GM21576 (cell line): ENCODE measurements around the gene FHIP1B.
A peak's percentile ranks its signal among the peaks of the same experiment; 100 is the strongest.
"Not testable (repeated sequence)": the region's sequence is repeated elsewhere in the genome, so short reads cannot be mapped to it uniquely, and the experiment has no call there.

Experiments used
- ATAC-seq: cut with Tn5 transposase; IDR thresholded peaks from one replicate; pipeline ENCODE4 v1.9.1; 2021; ENCODE audit warnings: mild to moderate bottlenecking, moderate library complexity; ENCODE audit not compliant: unreplicated experiment

FHIP1B gene

DNA sequence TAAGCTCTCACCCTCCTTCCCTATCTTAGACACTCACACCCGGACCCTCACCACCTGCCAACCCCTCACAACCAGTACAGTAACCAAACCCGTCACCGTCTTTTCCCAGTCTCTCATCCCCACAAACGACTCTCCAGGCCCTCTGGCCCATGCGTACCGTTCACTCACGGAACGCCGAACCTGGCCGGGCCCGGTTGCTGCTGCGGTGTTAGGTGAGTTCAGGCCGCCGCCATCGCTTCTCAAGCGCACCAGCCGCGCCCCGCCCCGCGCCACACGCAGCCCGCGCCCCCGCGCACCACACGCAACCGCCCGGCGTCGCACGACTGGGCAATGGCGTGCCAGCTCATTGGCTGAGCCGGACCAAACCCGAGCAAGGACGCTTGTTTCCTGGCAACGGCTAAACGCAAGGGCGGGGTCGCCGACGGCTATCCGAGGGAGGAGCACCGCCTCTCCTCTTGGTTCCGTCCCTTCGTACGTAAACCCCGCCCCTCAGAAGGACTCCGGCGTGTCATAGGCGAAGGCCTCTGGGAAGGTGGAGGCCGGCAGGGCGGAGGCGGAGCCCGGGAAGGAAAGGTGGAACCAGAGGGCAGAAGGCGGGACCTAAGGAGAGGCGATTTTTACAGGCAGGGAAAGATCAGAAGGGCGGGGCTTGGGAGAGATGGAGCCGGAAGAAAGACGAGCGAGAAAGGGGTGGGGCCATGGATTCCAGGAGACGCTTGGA, at the start of gene FHIP1B:
TSS of gene FHIP1B (minus strand) at position 250 of the 721 bp plus-strand sequence. CDS start 10,120 bp downstream, outside the sequence.
- ATAC-seq = peak; percentile 94

DNA sequence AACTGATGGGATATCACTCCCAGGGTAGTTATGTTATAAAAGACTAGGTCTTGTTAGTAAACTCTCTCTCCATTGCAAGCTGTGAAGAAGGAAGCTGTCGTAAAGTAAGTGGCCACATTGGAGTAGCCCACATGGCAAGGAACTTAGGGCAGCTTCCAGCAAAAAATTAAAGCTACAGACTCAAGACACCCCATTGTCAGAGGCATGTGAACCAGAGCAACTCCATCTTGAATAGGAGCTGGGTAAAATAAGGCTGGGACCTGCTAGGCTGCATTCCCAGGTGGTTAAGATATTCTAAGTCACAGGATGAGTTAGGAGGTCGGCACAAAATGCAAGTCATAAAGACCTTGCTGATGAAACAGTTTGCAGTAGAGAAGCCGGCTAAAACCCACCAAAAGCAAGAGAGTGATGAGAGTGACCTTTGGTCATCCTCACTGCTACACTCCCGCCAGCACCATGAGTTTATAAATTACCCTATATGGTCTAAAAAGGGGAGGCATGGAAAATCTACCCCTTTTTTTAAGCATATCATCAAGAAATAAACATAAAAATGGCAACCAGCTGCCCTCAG, 49.1 kb upstream of the FHIP1B start:
- no peak for ATAC-seq

DNA sequence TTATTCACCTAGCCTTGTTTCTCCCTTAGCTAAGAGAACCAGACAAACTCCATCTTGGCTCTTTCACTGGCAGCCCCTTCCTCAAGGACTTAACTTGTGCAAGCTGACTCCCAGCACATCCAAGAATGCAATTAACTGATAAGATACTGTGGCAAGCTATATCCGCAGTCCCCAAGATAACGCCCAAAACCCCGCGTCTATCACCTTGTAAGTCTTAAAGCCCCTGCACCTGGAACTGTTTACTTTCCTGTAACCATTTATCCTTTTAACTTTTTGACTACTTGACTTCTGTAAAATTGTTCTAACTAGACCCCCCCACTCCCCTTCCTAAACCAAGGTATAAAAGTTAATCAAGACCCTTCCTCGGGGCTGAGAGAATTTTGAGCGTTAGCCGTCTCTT, 46.4 kb upstream of the FHIP1B start:
- not testable (repeated sequence) for ATAC-seq

DNA sequence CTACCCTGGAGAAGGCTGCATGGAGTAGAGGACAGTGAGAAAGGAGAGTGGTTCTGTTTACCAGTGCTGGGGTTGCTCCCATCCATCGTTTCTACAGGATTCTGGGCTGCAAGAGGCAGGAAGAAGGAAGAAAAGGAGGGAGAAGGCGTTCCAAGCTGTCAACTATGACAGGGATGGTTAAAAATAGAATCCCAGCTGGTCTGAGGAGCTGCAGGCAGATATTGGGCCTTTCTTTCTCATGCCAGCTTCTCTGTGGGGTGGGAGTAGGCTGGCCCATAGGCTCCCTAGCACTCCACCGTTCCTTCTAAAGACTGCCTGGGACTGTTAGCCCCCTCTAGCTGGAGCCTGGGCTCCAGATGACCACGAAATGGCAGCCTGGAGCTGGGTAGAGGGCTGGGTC, 38.8 kb upstream of the FHIP1B start:
- ATAC-seq = no peak

DNA sequence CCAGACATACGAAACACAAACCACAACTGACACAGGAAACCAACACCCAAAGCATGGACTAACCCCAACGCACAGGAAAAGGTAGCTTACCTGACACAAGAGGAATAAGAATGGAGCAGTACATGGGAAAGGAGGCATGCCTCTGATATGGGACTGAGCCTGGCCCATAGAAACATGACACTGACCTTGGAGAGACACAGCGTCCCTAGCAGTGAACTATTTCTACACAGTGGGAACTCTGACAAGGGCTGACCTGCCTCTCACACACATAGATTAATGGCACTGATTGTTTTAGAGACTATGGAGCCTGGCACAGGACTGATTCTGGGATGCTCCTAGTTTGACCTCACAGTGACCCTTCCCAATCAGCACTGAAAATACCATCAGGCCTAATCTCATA, 37.2 kb upstream of the FHIP1B start:
- no peak for ATAC-seq

DNA sequence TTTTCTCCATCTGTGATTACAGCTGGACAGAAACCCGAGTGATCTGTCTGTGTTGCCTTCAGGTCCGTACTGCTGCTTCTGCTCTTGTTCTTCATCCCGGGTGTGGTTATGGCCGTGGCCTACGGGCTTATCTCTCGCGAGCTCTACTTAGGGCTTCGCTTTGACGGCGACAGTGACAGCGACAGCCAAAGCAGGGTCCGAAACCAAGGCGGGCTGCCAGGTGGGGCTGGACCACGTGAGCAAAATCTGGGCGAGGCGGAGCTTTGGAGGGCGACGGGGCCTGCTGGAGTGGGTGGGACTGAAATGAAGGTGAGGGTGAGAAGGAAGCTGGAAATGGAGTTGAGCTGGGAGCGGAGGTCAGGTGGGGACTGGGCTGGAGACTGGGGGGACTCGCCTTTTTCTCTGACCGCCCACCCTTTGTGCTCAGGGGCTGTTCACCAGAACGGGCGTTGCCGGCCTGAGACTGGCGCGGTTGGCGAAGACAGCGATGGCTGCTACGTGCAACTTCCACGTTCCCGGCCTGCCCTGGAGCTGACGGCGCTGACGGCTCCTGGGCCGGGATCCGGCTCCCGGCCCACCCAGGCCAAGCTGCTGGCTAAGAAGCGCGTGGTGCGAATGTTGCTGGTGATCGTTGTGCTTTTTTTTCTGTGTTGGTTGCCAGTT, 36.3 kb upstream of the FHIP1B start:
- no peak for ATAC-seq

DNA sequence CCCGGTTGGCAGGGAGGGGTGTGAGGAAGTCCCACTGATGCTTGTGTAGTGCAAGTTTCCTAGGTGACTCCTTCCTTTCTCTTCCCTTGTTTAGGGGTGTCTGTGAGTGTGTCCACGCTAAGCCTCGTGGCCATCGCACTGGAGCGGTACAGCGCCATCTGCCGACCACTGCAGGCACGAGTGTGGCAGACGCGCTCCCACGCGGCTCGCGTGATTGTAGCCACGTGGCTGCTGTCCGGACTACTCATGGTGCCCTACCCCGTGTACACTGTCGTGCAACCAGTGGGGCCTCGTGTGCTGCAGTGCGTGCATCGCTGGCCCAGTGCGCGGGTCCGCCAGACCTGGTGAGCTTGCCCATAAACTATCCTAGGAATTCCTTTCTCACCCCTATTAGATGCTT, 35.6 kb upstream of the FHIP1B start:
- no peak for ATAC-seq

DNA sequence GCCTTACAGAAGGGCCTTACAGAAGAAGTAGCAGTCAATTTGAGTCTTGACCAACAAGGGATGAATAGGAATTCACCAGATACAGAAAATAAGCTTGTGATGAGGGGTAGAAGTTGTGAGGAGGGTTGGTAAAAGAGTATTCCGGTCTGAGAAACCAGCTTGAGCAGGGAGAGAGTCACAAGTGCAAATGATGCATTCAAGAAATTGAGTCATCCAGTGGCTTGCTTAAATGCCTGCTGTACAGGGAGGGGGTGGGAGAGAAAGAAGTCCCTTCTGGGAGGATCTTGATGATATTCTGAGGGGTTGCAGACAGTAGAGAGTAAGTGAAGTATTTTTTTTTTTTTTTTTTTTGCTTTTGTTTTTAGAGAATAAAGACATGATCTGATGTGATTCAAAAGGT, 34.4 kb upstream of the FHIP1B start:
- no peak for ATAC-seq

DNA sequence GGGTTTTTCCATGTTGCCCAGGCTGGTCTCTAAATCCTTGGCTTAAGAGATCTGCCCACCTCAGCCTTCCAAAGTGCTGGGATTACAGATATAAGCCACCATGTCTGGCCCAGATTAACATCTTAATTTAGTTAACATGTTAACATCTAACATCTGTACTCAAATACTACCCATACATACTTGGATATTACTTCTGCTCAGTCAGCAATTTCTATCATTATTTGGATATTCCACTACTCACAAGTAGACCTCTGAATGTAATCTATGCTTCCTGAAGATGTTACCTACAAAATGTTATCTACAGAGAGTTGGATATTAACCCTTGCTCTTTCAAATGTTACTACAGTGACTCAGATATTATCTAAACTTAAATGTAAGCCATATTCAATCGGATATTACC, 29.2 kb upstream of the FHIP1B start:
- no peak for ATAC-seq

DNA sequence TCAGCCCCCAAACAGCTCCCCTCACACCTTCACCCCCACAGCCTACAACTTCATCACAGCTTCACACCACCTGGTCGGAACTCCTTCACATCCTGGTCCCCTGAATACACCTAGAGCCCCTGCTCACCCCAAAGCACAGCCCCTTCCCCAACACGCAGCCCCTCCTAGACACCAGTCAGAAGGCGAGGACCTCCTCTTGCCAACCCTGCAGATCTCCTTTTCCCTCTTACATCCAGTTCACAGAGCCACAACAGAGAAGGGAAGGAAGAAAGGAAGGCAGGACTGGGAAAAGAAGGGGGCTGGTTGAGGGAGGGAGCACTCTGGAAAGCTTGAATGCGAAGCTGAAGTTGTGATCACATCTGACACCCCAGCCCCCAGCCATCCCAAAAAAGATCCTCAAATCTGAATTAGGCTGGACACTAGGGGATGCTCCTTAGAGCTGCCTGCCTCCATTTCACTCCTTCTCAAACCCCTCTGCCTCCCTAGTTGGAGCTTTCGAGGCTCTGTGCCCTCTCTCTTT, 25.8 kb upstream of the FHIP1B start:
- no peak for ATAC-seq

DNA sequence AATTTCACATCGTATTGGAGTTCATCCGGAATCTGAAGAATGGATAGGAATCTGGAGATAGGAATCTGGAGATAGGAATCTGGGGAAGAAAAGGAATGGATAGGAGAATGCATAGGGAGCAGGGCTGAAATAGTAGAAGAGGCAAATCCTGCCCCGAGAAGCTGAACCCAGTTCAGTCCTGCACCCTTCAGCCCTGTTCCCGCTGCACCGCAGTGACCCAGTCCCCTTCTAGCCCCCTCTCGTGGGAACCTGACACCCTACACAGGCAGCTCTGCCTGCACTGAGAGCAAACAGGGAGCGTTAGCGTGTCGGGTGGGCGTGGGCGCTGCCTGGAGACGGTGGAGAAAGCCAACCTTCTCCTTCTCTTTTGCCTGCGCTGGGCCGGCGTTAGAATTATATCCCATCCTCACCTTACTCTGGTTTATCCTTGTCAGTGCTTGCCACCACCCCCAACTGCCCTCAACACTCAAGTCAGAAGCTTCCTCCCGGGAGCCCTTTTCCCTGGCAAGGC, 24.2 kb upstream of the FHIP1B start:
- no peak for ATAC-seq

DNA sequence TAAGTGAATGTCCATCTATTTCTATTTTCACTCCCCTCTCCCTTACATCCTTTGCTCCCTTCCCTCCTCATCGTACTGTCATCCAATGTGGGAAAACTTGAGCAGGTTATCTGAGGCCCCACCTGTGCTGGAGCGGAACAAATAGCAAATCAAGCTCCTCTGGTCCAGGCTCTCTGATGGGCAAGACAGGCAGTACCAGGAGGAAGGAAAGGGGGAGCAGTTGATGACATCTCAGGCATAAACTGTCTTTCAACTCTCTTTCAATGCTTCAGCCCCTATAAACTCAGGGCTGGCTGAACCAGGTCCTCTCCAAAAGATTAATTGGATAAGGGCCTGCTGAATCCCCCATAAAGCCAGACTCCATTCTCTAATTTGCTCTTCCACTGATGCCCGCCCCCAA, 23.7 kb upstream of the FHIP1B start:
- ATAC-seq = no peak

DNA sequence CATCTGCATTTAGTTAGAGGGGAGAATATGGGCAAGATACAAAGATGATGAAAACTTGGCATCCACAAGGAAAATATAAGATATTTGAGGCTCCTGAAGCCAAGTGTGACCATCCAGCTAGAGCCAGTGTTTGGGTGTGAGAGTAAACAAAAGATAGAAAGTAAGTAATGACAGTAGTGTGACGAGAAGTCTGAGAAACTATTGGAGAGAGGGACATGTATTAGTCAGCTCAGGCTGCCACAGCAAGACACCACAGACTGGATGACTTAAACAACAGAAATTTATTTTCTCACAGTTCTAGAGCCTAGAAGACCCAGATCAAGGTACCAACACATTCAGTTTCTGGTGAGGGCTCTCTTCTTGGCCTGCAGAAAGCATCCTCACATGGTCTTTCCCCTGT, 18.8 kb upstream of the FHIP1B start:
- ATAC-seq = peak; percentile 63

DNA sequence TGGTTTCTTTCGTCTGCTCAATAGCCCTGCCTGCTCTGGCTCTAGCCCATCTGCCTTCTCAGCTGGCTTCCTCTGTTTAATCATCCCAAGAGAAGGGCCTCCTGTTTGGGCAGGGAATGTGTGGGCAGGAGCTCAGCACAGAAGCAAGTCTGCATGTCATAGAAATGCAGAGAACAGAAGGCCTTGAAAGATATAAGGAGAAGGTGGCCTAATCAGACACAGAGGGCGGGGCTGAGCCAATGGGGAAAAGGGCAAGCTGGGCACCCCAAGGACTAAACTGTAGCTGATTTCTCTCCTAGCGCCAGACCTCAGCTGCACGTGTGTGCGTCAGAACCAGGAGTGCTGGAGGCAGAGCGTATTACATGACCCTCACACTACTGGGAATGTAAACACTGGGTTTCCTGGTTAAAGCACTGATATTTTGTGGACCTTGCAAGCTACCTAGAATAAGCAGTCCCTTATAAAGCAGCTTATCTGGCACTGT, 17.6 kb upstream of the FHIP1B start:
- no peak for ATAC-seq

DNA sequence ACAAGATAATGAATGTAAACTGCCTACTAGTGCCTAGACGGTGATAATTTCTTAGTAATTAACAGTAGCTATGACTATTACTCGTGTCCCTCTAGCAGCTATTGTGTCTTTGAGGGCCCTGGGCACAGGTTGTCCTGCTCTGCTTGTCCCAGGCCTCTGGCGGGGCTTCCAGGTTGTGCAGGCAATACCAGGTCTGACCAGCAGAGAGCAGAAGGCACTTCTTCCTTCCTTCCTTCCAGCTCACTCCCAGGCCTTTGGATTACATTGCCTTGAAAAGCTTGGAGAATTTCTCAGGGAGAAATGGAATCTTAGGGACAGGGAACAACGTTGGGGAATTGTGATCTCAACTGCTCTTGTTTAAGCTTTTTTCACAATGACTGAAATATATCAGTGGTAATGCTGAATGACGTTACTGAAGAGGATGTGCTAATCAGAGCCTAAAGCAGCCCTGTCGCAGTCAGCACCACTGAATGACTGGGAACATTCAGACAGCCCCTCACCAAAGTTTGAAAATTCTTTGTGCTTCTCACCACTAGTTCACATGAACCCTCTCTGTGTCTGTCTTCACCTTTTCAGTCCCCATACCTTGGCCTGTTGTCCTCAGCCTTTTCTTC, 16.8 kb upstream of the FHIP1B start:
- peak; percentile 71 for ATAC-seq

DNA sequence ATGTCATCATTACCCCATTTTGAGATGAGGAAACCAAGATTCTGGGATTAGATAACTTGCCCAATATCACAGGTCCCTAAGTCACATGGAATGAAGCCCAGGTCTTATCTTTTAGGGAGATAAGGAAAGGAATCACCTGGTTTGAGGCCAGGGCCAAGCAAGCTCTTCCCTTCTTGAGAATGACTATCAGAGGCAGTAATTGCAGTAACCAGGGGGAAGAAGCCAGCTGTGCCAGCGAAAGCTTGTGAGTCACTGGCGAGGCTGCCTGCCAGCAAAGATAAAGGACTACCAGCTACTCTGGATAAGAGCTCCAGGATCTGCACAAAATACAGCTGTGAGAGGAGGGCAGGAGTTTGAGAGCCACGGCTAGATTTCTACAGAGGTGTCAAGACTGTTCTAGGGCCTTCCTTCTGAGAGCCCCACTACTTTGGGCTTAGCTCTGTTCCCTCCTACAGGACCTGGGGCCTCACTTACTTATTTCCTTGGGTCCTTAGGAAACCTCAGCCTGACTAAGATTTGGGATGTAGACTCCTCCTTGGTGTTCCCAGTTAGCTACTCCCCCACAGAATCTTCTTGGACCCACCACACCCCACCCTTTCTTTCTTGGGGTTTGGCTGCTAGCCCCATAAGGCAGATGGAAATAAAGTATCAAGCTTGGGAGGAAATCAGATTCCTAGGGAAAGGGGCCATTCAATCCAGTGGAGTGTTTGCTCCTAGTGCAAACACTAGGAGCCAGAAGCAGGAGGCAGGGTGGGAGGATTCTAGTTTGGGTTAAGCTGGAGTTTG, 15.5 kb upstream of the FHIP1B start:
- ATAC-seq = no peak

DNA sequence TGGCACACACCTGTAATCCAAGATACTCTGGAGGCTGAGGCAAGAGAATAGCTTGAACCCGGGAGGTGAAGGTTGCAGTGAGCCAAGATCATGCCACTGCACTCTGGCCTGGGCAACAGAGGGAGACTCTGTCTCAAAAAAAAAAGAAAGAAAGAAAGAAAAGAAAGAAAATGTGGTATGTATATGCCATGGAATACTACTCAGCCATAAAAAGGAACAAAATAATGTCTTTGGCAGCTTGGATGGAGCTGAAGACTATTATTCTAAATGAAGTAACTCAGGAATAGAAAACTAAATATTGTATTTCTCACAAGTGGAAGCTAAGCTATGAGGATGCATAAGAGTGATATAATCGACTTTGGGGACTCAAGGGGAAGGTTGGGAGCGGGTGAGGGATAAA, 14.5 kb upstream of the FHIP1B start:
- not testable (repeated sequence) for ATAC-seq

DNA sequence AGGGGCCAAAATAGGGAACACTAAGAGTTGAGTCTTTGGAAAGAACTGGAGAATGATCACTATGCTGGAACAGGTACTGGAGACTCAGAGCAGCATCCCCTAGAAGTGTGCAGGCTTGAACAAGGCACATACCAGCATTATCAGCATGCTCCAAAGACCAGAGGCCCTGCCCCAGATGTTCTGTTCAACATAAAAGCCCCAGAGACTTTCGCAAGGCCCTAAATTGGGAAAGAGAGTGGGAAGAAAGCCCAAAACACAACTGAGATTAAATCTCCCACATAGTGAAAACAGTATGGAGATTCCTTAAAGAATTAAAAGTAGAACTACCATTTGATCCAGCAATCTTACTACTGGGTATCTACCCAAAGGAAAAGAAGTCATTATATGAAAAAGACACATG, 13.8 kb upstream of the FHIP1B start:
- no peak for ATAC-seq

DNA sequence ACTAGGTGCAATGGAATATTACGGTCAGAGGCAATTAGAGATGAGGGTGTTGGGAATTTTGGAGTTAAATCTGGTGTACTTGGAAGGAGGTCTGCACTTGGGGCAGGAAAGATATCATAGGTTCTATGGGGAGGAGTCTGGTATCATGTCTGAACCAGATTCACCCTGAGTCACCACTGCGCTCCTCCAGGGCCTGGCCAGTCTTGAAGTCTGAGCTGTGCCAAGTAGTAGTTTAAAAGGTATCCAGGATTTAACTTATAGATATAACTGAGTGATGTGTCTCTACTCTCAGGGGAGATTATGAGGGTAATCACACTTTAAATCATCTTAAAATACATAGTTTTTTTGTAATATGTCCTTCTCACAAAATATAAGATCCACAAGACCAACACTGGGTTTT, 11.1 kb upstream of the FHIP1B start:
- no peak for ATAC-seq

DNA sequence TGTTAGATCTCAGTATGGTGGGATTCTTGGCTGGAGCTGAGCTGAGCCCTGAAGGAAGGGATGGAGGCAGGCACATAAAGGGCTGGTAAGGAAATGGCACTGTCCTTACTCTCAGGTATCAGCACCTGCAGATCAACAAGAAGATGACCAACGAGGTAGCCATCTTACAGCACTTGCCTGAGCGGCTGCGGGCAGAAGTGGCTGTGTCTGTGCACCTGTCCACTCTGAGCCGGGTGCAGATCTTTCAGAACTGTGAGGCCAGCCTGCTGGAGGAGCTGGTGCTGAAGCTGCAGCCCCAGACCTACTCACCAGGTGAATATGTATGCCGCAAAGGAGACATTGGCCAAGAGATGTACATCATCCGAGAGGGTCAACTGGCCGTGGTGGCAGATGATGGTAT, 6.9 kb upstream of the FHIP1B start:
- no peak for ATAC-seq

DNA sequence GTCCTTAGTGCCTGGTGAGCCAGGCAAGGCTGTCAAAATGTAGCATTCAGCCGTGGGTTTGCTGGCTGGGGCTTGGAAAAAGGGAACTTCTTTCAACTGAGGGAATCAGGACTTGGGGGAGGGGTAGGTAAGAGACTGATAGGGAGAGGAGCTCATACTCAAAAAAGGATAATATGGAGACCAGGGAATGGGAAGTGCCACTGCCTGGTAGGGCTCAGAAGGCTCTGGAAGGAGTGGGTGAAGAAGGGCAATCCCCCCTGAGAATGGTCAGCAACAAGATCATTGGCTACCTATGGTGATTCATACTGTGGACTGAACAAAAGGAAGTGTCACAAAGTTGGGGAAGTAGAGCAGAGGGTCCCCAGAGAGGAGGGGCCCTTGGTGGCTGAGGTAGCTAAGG, 6.3 kb upstream of the FHIP1B start:
- no peak for ATAC-seq
